ENCODE measurements around the gene UBE2S.
"Not testable (repeated sequence)": the region's sequence is repeated elsewhere in the genome, so short reads cannot be mapped to it uniquely, and the experiment has no call there.

UBE2S gene

DNA sequence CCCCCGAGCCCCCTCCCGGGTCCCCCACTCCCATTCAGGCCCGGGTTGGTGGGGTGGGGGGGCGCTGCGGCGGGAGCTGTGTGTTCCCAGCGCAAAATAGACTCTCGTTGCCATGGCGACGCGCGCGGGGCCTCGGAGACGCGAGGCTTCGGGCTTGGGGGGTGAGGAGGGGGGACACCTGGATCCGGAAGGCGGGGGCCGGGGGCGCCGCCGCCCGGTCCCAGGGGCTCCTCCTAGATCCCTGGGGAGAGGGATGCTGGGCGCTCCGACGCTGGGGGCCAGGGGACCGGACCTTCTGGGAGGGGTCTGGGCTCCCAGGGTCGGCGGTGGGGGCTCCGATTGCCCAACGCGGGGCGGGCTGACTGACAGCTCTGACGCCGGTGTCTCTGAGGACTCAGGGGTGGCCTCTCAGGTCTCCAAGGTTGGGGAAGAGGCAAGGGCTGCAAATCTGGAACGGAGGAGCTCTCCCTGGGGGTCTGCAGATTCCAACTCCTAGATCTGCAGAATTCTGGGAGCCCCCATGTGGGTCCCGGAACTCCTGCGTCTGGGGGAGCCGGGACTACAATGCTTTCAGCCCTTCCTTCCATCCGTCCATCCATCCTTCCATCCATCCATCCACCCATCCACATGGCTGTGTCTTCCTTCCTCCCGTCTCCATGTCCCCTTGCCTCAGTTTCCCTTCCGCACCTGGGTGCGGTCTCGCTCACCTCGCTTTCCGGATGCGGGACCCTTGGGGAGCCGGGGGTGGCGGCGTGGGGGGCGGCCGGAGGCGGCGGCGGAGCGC is 44.6 kb upstream of the UBE2S start:
- peaks cover 23% of the 10 kb centered on the region for H3K27me3 ChIP-seq
- H3K4me1 ChIP-seq: no peaks in the 10 kb centered on the region
- TF ChIP-seq, protein P1, sequence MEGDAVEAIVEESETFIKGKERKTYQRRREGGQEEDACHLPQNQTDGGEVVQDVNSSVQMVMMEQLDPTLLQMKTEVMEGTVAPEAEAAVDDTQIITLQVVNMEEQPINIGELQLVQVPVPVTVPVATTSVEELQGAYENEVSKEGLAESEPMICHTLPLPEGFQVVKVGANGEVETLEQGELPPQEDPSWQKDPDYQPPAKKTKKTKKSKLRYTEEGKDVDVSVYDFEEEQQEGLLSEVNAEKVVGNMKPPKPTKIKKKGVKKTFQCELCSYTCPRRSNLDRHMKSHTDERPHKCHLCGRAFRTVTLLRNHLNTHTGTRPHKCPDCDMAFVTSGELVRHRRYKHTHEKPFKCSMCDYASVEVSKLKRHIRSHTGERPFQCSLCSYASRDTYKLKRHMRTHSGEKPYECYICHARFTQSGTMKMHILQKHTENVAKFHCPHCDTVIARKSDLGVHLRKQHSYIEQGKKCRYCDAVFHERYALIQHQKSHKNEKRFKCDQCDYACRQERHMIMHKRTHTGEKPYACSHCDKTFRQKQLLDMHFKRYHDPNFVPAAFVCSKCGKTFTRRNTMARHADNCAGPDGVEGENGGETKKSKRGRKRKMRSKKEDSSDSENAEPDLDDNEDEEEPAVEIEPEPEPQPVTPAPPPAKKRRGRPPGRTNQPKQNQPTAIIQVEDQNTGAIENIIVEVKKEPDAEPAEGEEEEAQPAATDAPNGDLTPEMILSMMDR (IDR thresholded peaks at IDR 0.05; ENCODE audit: low read depth, low read length): no peak
- peaks cover 3% of the 10 kb centered on the region; the same call in 1 of the 2 replicates for H3K36me3 ChIP-seq
- DNase-seq: no peak
- peak overlapping the region; percentile 59 for H3K4me3 ChIP-seq (ENCODE audit: low read depth, low read length)
- no peaks in the 10 kb centered on the region for H3K9me3 ChIP-seq

DNA sequence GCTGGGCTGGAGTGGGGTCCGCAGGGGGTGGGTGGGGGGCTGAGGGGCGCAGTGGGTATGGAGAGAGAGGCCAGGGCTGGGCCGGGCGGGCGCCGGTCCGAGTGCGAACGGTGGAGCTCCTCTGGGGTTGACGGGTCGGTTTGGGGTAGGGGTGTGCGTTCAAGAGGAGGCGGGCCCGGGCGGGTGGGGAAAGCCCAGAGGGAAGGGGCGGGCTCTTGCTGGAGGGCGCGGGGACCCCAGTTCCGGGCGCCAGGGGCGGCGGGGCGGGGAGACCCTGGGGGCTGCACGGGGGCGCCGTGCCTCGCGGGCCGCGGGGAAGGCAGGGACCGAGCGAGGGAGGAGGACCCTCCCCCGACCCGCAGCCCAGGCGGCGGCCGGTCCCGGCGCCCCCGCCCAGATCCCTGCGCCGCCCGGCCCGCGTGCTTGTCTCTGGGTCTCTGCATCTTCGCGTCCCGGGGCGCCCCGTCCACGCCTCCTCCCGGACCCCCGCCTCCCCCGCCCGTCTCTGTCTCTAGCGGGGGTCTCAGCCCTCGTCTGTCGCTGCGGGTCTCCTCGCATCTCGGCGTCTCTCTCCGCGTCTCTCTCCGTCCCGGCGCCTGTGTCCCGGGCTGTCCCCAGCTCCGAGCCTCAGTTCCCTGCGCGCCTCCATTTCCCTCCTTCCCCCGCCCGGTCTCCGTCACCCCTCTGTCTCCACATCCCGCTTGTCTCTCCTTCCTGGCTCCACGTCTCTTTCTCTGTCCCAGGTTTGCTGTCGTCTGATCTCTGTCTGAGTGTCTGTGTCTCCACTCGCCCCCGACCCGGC is 43.8 kb upstream of the UBE2S start:
- Histone ChIP-seq H3K4me3 (ENCODE audit: low read depth, low read length) (no peak overlapping the region), H3K36me3 (peaks cover 3% of the 10 kb centered on the region; the same call in 1 of the 2 replicates)
- TF ChIP-seq, protein P1 (IDR thresholded peaks at IDR 0.05; ENCODE audit: low read depth, low read length): no peak

DNA sequence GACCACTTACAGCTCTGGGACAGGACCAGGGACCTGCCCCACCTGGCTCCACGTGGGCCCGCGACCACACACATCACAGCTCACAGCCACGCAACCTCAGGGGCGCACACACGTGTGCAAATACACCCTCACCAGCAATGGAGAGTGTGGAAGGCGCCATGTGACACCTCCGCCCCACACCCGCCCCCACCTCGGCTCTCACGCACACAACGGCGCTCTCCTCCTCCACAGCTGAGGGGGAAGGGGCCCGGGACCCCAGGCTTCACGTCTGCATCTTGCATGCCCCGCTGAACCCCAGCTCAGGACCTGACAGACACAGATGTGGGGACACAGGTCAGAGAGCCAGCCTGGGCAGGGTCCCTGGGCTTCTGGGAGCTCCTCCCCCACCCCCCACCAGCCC is 41.9 kb upstream of the UBE2S start:
- no peaks in the 10 kb centered on the region for H3K36me3 ChIP-seq
- H3K9me3 ChIP-seq: no peaks in the 10 kb centered on the region
- DNase-seq: no peak
- peaks cover 41% of the 10 kb centered on the region for H3K27me3 ChIP-seq
- H3K4me3 ChIP-seq (ENCODE audit: low read depth, low read length): no peak overlapping the region
- H3K4me1 ChIP-seq: no peaks in the 10 kb centered on the region
- TF ChIP-seq, protein P1 (IDR thresholded peaks at IDR 0.05; ENCODE audit: low read depth, low read length): no peak

More for the DNA sequence above, 43.8 kb upstream of the UBE2S start:
- Histone ChIP-seq H3K9me3 (no peaks in the 10 kb centered on the region), H3K4me1 (no peaks in the 10 kb centered on the region), H3K27me3 (peaks cover 28% of the 10 kb centered on the region)
- DNase-seq: no peak

DNA sequence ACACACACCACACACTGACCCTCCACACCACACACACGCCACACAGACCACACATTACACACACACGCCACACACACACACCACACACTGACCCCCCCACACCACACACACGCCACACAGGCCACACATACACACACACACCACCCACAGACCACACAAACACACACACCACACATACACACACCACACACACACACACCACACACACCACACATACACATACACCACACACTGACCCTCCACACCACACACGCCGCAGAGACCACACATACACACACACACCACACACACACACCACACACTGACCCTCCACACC is 40.5 kb upstream of the UBE2S start:
- DNase-seq; H3K36me3 ChIP-seq; H3K9me3 ChIP-seq; H3K4me3 ChIP-seq (ENCODE audit: low read depth, low read length); H3K4me1 ChIP-seq: not testable (repeated sequence)
- H3K27me3 ChIP-seq: peaks cover 53% of the 10 kb centered on the region

DNA sequence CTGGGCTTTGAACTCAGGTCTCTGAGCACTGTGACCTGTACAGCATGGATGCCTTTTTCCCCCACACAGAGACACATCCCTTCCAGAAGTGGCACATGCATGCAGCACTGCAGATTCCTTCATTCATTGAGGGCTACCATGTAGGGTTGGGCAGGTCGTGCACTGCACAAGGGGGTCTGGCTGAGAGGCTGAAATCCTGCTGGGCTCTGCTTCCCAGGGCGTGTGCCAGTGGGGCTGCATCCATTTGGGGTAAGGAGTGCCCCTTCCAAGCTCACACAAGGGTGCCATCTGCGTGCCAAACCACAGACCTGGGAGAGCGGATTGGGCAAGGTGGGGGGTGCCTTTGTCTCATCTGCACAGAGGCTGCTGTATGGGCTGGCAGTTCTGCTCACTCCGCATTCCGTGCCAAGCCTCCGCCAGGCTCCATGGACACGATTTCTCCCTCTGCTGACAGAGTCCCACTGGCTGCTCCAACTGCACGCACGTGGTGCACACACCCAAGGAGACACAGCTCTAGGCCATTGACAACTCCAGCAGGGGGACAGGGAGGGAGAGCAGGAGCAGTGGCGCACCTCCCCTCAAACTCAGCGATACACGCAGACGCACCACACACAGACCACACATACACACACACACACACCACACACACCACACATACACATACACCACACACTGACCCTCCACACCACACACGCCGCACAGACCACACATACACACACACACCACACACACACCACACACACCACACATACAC is 40.0 kb upstream of the UBE2S start:
- Histone ChIP-seq H3K36me3 (no peaks in the 10 kb centered on the region), H3K4me1 (no peaks in the 10 kb centered on the region), H3K27me3 (peaks cover 58% of the 10 kb centered on the region), H3K4me3 (ENCODE audit: low read depth, low read length) (no peak overlapping the region), H3K9me3 (no peaks in the 10 kb centered on the region)
- DNase-seq: peak; percentile 67
- TF ChIP-seq, protein P1 (IDR thresholded peaks at IDR 0.05; ENCODE audit: low read depth, low read length): peak; percentile 9; the same call in 1 of the 2 replicates

DNA sequence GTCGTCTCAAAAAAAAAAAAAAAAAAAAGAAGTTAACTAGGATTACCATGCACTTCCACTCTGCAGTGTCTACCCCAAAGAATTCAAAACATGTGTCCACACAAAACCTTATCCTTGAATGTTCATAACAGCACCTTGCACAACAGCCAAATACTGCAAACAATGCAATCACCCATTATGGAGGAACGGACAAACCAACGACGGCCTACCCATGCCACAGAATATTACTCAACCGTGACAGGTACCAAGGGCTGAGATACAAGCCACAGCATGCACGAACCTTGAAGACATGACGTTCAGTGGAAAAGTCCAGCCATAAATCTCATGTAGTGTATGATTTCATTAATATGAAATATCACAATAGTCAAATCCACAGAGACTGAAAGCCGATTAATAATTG is 38.5 kb upstream of the UBE2S start:
- Histone ChIP-seq H3K9me3 (no peaks in the 10 kb centered on the region), H3K27me3 (peaks cover 61% of the 10 kb centered on the region), H3K36me3 (no peaks in the 10 kb centered on the region), H3K4me3 (ENCODE audit: low read depth, low read length) (no peak overlapping the region), H3K4me1 (no peaks in the 10 kb centered on the region)
- TF ChIP-seq, protein P1 (IDR thresholded peaks at IDR 0.05; ENCODE audit: low read depth, low read length): no peak
- no peak for DNase-seq
